Measurements from ENCODE around the gene VPS13A.

- no peak for TF ChIP-seq POLR2A (IDR thresholded peaks at IDR 0.05)
- TF ChIP-seq CTCF (IDR thresholded peaks at IDR 0.05), result no peak
Measured at GRCh38 chr9:77462066-77462465, 284.7 kb downstream of the VPS13A start.

All from uterus (tissue), 2 donors.